Erythroblast (primary cell): ENCODE measurements around the gene RREB1.

ENCODE experiments used
- GATA1 ChIP-seq: IDR thresholded peaks from 2 replicates; pipeline ENCODE4 v1.6.1; 2011; ENCODE audit warnings: low read depth, mild to moderate bottlenecking, control low read depth, low read length, moderate library complexity
- POLR2A ChIP-seq: IDR thresholded peaks from 2 replicates; pipeline ENCODE4 v1.6.1; 2011; ENCODE audit warnings: mild to moderate bottlenecking, low read length

DNA sequence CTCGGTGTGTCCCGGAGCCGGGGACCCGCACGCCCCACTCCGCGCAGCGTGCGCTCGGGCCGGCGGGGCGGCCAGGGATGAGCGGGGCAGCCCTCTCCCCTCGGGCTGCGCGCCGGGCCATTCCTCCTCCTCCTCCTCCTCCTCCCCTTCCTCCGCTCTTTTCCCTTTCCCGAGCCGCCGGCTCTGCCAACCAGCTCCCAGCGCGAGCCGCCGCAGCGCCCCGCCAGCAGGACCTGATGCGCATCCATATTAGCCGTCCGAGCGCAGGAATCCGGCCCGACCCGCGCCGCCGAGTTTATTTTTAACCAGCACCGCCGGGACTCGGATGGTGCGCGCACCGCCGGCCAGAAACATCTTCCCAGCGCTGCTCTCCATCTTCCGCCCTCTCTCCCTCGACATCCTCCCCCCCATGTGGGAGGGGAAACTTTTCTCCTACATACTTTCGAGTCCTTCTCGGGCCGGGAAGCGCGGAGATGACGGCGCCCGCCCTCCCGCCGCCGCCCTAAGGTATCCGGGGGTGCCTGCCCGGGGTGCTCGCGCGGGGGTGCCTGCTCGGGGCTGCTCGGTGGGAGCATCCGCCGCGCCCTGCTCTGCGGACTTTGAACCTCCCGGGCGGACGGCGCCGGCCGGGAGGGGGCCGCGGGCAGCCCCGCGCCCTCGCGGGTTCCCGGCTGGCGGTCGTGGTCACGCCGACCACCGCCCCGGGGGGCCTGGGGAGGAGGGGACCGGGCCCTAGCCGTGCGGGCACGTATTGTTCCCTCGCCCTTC, 619 bp downstream of the RREB1 start:
- peak; percentile 10 for TF ChIP-seq POLR2A
- TF ChIP-seq GATA1, result no peak
